Measurements from ENCODE around the gene MBNL1. TPM values are rescaled to one million over a fixed set of nuclear protein-coding genes. Genes with fewer than 3 reads are reported as not detected.

The MBNL1 gene
- total and polyA plus RNA-seq, 2 of the 13 experiments (the other 11 are each of a cell fraction or from before 2014, with no cell fraction given), result 27.1 to 55.4 TPM

DNA sequence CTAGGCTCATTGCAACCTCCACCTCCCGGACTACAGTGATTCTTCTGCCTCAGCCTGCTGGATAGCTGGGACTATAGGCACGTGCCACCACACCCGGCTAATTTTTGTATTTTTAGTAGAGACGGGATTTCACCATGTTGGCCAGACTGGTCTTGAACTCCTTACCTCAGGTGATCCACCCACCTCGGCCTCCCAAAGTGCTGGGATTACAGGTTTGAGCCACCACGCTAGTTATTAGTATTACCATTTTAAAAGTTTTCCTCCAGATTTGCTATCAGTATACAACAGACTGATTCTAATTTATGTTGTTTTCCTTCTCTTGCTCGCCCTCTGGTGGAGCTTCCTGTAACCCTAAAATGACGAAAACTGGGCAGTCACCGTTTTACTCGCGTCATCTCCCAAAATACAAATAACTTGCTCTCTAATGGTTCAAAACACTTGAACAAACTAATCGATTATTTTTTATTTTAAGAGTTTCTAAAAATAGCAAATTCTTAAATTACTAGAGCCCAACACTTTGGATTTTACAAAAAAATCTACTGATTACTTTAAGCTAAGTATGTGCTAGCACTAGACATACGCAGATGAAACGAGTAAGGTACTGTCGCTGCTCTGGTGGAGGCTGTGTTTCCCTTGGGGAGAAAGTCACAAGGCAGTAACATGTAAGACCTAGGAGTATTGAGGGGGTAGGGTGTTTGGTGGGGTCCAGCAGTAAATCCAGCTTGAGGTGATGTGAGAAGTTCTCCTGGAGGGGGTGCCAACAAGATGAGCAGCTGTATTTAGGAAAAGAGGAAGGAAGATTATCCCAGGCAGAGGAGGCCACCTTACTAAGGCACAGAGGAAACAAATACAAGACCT lies 203.3 kb downstream of the MBNL1 start (continued):
- TF ChIP-seq, protein P1, sequence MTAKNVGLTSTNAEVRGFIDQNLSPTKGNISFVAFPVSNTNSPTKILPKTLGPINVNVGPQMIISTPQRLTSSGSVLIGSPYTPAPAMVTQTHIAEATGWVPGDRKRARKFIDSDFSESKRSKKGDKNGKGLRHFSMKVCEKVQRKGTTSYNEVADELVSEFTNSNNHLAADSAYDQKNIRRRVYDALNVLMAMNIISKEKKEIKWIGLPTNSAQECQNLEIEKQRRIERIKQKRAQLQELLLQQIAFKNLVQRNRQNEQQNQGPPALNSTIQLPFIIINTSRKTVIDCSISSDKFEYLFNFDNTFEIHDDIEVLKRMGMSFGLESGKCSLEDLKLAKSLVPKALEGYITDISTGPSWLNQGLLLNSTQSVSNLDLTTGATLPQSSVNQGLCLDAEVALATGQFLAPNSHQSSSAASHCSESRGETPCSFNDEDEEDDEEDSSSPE (CRISPR knock-in tag; IDR thresholded peaks at IDR 0.05), result no peak
- TF ChIP-seq, protein P2, sequence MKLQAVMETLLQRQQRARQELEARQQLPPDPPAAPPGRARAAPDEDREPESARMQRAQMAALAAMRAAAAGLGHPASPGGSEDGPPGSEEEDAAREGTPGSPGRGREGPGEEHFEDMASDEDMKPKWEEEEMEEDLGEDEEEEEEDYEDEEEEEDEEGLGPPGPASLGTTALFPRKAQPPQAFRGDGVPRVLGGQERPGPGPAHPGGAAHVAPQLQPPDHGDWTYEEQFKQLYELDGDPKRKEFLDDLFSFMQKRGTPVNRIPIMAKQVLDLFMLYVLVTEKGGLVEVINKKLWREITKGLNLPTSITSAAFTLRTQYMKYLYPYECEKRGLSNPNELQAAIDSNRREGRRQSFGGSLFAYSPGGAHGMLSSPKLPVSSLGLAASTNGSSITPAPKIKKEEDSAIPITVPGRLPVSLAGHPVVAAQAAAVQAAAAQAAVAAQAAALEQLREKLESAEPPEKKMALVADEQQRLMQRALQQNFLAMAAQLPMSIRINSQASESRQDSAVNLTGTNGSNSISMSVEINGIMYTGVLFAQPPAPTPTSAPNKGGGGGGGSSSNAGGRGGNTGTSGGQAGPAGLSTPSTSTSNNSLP (IDR thresholded peaks at IDR 0.05; ENCODE audit: low read depth, low read length), result 0 out of 2 replicates have a peak, but pooled peaks have one; percentile 10
- TF ChIP-seq BHLHE40 (IDR thresholded peaks at IDR 0.05; ENCODE audit: low read length) (0 out of 2 replicates have a peak, but pooled peaks have one; percentile 22), SMC3 (IDR thresholded peaks at IDR 0.05; ENCODE audit: low read length) (peak; percentile 51), HOXA9 (CRISPR knock-in tag; IDR thresholded peaks at IDR 0.05; ENCODE audit: borderline replicate concordance) (no peak)
- TF ChIP-seq, protein P3, sequence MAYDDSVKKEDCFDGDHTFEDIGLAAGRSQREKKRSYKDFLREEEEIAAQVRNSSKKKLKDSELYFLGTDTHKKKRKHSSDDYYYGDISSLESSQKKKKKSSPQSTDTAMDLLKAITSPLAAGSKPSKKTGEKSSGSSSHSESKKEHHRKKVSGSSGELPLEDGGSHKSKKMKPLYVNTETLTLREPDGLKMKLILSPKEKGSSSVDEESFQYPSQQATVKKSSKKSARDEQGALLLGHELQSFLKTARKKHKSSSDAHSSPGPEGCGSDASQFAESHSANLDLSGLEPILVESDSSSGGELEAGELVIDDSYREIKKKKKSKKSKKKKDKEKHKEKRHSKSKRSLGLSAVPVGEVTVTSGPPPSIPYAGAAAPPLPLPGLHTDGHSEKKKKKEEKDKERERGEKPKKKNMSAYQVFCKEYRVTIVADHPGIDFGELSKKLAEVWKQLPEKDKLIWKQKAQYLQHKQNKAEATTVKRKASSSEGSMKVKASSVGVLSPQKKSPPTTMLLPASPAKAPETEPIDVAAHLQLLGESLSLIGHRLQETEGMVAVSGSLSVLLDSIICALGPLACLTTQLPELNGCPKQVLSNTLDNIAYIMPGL (CRISPR knock-in tag; IDR thresholded peaks at IDR 0.05; ENCODE audit: borderline replicate concordance in 1 of 2, low read depth in 1 of 2), result 0 out of 4 replicates have a peak, but pooled peaks of 1 of the 2 experiments have one; percentile 43
- TF ChIP-seq, protein P4, sequence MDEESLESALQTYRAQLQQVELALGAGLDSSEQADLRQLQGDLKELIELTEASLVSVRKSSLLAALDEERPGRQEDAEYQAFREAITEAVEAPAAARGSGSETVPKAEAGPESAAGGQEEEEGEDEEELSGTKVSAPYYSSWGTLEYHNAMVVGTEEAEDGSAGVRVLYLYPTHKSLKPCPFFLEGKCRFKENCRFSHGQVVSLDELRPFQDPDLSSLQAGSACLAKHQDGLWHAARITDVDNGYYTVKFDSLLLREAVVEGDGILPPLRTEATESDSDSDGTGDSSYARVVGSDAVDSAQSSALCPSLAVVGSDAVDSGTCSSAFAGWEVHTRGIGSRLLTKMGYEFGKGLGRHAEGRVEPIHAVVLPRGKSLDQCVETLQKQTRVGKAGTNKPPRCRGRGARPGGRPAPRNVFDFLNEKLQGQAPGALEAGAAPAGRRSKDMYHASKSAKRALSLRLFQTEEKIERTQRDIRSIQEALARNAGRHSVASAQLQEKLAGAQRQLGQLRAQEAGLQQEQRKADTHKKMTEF (CRISPR knock-in tag; IDR thresholded peaks at IDR 0.05), result 0 out of 2 replicates have a peak, but pooled peaks have one; percentile 21
